Measurements from ENCODE around the gene MLLT6.

MLLT6 gene

GRCh38 chr17:38762231-38762630 lies 57.2 kb downstream of the MLLT6 start:
- DNase-seq (ENCODE audit: low read depth in 3 of 3) = no peak

GRCh38 chr17:38766341-38766740 lies 61.3 kb downstream of the MLLT6 start:
- DNase-seq (ENCODE audit: low read depth in 3 of 3) = no peak

DNA sequence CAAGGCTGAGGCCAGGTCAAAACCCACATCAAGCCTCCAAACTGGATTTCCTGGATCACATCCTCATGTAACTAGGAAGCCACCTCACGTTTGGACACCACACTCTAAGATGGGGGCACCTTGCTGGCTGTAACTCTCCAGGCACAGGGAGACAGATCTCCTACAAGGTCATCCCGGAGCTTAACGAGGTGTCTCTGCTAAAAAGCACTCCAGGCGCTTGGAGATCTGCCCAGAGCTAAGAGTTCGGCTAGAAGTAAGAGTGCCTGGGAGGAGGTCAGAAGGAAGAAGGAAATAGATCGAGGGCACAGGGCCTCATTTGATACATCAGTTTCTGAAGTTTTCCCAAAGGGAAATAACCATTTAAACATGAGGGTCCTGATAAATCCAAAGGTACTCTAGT lies 63.3 kb downstream of the MLLT6 start:
- no peak for DNase-seq (ENCODE audit: low read depth in 3 of 3)

GRCh38 chr17:38773258-38773657 lies 68.2 kb downstream of the MLLT6 start:
- DNase-seq (ENCODE audit: low read depth in 3 of 3) = no peak

GRCh38 chr17:38777641-38778250 lies 72.7 kb downstream of the MLLT6 start:
- DNase-seq (ENCODE audit: low read depth in 3 of 3) = no peak
